NCI-H1930 (cell line): ENCODE results near the gene ERN1.
A peak's percentile ranks its signal among the peaks of the same experiment; 100 is the strongest.
"Not testable (repeated sequence)": the region's sequence is repeated elsewhere in the genome, so short reads cannot be mapped to it uniquely, and the experiment has no call there.

ENCODE experiments used
- DNase-seq, 2 experiments: peaks; one replicate each; lab custom pipeline; 2025; lab: John Stamatoyannopoulos, UW

The ERN1 gene

DNA sequence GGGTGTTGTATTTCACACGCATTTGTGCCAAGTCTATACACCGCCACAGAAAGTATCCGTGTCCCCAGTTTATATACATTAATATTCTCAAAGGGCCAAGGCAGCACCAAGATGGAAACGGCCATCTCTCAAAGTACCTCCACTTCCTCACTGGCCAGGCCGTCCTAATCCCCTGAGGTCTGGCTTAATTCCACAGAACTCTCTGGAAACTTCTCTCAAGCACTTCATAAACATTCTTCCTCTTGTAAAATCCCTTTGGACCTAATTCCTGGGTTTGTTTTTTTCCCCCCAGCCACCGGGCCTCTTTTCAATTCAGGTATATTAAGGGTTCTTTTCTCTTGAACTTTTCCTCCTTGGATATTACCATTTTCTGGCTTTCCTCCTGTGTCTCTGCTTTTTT, 5.1 kb upstream of the ERN1 start:
- DNase-seq, result no peak

GRCh38 chr17:64134216-64134970, 4.4 kb upstream of the ERN1 start:
- no peak for DNase-seq

GRCh38 chr17:64133546-64134215, 3.7 kb upstream of the ERN1 start:
- peak; percentile 2 to 42 for DNase-seq

GRCh38 chr17:64131606-64132270, 1.8 kb upstream of the ERN1 start:
- DNase-seq, result no peak

- DNase-seq, result no peak
Measured at GRCh38 chr17:64130559-64131001, 636 bp upstream of the ERN1 start.

GRCh38 chr17:64129515-64129764, 504 bp downstream of the ERN1 start:
- DNase-seq, result no peak

GRCh38 chr17:64128787-64129514, 993 bp downstream of the ERN1 start:
- no peak for DNase-seq

GRCh38 chr17:64126918-64127317, 3.0 kb downstream of the ERN1 start:
- DNase-seq, result no peak

DNA sequence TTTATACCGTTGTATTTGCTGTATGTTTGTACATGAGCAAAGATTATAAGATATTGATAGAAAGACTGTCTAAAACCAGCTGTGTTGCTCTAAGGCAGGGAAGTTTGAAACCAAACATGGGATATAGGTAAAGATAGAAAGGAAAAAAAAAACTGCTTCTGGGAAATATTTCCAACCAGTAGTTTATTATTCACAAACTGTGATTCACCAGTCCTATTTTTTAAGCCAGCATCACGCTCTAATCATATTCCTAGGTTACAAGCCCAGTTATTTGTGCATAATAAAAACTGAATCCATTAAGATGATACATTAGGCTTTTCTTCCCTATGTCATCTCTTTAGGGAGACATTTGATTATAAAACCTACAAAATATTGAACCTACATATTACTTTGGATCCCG, 4.0 kb downstream of the ERN1 start:
- DNase-seq, result no peak

DNA sequence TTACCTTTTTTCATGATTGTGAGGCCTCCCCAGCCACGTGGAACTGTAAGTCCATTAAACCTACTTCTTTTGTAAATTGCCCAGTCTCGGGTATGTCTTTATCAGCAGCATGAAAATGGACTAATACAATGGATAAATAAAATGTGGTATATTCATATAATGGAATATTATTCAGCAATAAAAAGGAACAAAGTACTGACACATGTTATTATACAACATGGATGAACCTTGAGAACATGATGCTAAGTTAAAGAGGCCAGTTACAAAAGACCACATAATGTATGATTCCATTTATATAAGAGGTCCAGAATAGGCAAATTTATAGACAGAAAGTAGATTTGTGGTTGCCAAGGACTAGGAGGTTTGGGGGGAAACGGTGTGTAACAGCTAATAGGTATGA, 5.3 kb downstream of the ERN1 start:
- DNase-seq, result no peak

- DNase-seq, result no peak
Measured at GRCh38 chr17:64123114-64123513, 6.8 kb downstream of the ERN1 start.

DNA sequence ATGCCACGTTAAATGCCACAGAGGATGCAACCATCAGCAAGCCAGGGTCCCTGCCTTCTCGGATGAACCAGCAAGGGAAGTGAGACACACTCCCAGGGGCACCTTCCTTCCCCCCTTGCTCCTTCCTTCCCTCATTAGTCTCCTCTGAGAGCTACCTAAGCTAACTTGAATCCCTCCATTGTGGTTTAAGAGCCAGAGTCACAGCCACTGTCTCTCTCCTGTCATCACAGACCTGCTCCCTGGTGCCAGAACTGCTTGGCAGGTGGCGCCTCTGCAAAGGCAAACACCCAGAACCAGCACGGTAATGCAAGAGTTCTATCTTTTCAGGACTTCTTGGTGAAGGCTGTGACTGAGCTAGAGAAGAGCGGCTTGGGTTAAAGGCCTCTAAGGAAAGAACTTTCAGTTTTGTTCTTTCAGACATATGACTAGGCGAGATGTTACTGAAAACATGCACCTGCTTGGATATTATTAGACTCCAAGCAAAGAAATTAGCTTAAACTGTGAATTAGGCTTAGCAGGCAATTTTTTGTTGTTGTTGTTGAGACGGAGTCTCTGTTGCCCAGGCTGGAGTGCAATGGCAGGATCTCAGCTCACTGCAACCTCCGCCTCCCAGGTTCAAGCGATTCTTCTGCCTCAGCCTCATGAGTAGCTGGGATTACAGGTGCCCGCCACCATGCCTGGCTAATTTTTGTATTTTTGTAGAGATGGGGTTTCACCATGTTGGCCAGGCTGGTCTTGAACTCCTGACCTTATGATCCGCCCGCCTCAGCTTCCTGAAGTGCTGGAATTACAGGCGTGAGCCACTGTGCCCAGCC, 8.8 kb downstream of the ERN1 start:
- not testable (repeated sequence) for DNase-seq

GRCh38 chr17:64120159-64120810, 9.7 kb downstream of the ERN1 start:
- no peak for DNase-seq

GRCh38 chr17:64117981-64118979, 11.7 kb downstream of the ERN1 start:
- DNase-seq, result no peak

DNA sequence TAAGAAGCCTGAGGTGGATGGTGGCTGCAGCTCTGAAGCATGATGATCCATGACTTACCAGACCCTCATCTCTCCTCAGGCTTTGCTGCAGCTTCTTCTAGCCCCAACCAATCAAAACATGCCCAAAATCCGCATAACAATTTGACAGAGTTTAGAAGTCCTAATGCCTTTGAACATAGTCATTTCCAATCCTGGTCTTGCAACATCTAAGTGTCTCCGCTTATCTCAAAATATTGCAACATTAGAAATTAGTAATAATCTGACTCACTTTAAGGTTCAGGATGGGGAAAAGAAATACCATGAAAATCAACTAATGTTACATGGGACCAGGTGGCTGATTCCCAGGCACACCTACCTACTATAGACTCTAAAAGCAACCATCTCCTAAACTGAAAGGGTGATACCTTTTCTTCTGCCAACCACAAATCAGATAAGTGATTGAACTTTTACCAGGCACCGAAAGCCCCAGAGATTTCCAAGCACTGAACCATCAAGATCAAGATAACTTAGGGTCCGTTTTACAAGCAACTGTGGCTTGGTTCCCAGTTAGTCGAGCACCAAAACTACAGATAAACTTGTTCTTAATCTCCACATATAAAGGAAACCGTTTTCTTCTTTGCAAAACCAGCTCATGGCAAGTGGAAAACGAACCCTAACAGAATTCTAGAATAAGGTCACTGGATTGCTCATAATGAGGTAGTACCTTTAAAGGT, 14.0 kb downstream of the ERN1 start:
- no peak for DNase-seq

- DNase-seq, result no peak
Measured at GRCh38 chr17:64115043-64115698, 14.8 kb downstream of the ERN1 start.

DNA sequence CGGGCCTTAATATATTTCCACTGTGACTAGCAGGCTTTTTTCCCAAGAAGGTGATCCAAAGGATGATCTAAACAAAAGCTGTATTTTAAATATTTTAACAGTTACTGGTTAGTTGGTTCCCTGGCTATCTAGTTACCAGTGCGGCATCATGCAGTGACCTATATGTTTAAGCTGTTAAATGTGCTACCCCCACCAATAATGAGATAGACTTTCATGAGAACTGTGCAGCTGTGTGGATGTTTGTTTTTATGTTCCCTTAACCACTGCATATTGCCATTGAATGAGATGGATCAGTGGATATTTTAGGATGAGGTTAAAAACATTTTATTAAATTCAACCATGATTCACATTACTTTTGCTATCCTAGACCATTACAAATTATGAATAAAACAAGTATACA, 16.9 kb downstream of the ERN1 start:
- no peak for DNase-seq

DNA sequence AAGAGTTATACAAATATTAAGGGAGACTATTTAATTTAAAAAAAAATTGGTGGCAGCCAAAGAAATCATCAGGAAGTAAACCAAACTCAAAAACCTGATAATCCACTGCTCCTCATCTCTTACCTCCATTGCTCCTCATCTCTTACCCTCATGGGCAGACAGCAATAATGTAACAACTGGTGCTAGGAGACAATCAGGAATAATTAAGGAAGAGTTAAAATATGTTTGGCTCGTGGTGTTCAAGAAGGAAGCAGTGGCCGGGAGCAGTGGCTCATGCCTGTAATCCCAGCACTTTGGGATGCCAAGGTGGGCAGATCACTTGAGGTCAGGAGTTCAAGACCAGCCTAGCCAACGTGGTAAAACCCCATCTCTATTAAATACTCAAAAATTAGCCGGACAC, 18.1 kb downstream of the ERN1 start:
- DNase-seq, result no peak
